ENCODE results near the gene MOSPD3. TPM values are rescaled to one million over a fixed set of nuclear protein-coding genes. Genes with fewer than 3 reads are reported as not detected.

Gene MOSPD3
- total RNA-seq, 6 donors from 2014 or later: 9.9 to 25.8 (median 16.0) TPM

GRCh38 chr7:100602889-100603725 is 9.2 kb upstream of the MOSPD3 start:
- DNase-seq (peak in 1 of 2 donors; percentile 49), ATAC-seq (ENCODE audit: low FRiP score in 2 of 2) (peak; percentile 32 to 80)
- 48 to 59% methylated on average over 18 to 21 of the region's 21 CpGs for WGBS, 2 donors
- peak overlapping the region in 3 of 4 donors; percentile 71 to 89 (median 79) for H3K4me3 ChIP-seq
- no peaks in the 10 kb centered on the region for H3K27me3 ChIP-seq
- H3K9me3 ChIP-seq: no peaks in the 10 kb centered on the region
- no peak for TF ChIP-seq EP300 (IDR thresholded peaks at IDR 0.05)
- peak in 1 of 2 donors; percentile 41 for TF ChIP-seq POLR2AphosphoS5 (IDR thresholded peaks at IDR 0.05)
- peak overlapping the region; percentile 59 to 88 (median 76) for H3K27ac ChIP-seq
- no peaks in the 10 kb centered on the region for H3K36me3 ChIP-seq
- peaks cover 15 to 42% (median 29%) of the 10 kb centered on the region in 4 donors for H3K4me1 ChIP-seq

- no peaks in the 10 kb centered on the region for H3K9me3 ChIP-seq
- TF ChIP-seq POLR2AphosphoS5 (IDR thresholded peaks at IDR 0.05) (no peak), CTCF (IDR thresholded peaks at IDR 0.05) (no peak), POLR2A (IDR thresholded peaks at IDR 0.05) (no peak), EP300 (IDR thresholded peaks at IDR 0.05) (no peak)
- no peak for ATAC-seq (ENCODE audit: low FRiP score in 2 of 2)
- no peaks in the 10 kb centered on the region for H3K36me3 ChIP-seq
- H3K4me3 ChIP-seq: peak overlapping the region; percentile 70 to 89 (median 75)
- no peak for DNase-seq
- H3K27me3 ChIP-seq: no peaks in the 10 kb centered on the region
- 12 to 24% methylated on average over 3 to 10 of the region's 10 CpGs for WGBS, 2 donors
- peaks cover 15 to 42% (median 29%) of the 10 kb centered on the region in 4 donors for H3K4me1 ChIP-seq
- peak overlapping the region; percentile 59 to 88 (median 76) for H3K27ac ChIP-seq
These were observed 8.7 kb upstream of the MOSPD3 start for GRCh38 chr7:100603726-100604027.

- ATAC-seq (ENCODE audit: low FRiP score in 2 of 2) (peak; percentile 83 to 88), DNase-seq (peak; percentile 80 to 95)
- Histone ChIP-seq H3K4me1 (peaks cover 15 to 42% (median 29%) of the 10 kb centered on the region in 4 donors), H3K27ac (peak overlapping the region; percentile 59 to 88 (median 76)), H3K9me3 (no peaks in the 10 kb centered on the region), H3K4me3 (peak overlapping the region; percentile 70 to 89 (median 75)), H3K36me3 (no peaks in the 10 kb centered on the region), H3K27me3 (no peaks in the 10 kb centered on the region)
- no peak for TF ChIP-seq EP300 (IDR thresholded peaks at IDR 0.05)
- TF ChIP-seq POLR2A (IDR thresholded peaks at IDR 0.05): peak in 1 of 4 donors; percentile 67
- peak in 1 of 2 donors; percentile 73 for TF ChIP-seq POLR2AphosphoS5 (IDR thresholded peaks at IDR 0.05)
- peak in 5 of 6 experiments; percentile 53 to 66 (median 62) for TF ChIP-seq CTCF (IDR thresholded peaks at IDR 0.05)
- 0% methylated on average over 16 to 50 of the region's 70 CpGs for WGBS, 2 donors
These were observed 8.0 kb upstream of the MOSPD3 start for GRCh38 chr7:100604028-100604975.

GRCh38 chr7:100604976-100605911 is 7.1 kb upstream of the MOSPD3 start:
- Histone ChIP-seq H3K9me3 (no peaks in the 10 kb centered on the region), H3K4me1 (peaks cover 15 to 42% (median 29%) of the 10 kb centered on the region in 4 donors), H3K27ac (peak overlapping the region; percentile 59 to 88 (median 76)), H3K27me3 (no peaks in the 10 kb centered on the region), H3K36me3 (no peaks in the 10 kb centered on the region), H3K4me3 (peak overlapping the region in 3 of 4 donors; percentile 71 to 89 (median 79))
- TF ChIP-seq EP300 (IDR thresholded peaks at IDR 0.05) (no peak), POLR2A (IDR thresholded peaks at IDR 0.05) (no peak), CTCF (IDR thresholded peaks at IDR 0.05) (no peak), POLR2AphosphoS5 (IDR thresholded peaks at IDR 0.05) (no peak)
- DNase-seq (peak; percentile 62 to 89), ATAC-seq (ENCODE audit: low FRiP score in 2 of 2) (peak; percentile 12 to 42)
- WGBS, 2 donors: 10 to 17% methylated on average over 30 to 51 of the region's 68 CpGs

Data from upper lobe of left lung (tissue), 6 donors.